ENCODE results near the gene ZNF436.

ZNF436 gene

GRCh38 chr1:23389837-23390321 lies 20.2 kb upstream of the ZNF436 start:
- H3K4me3 ChIP-seq (ENCODE audit: low read depth in 1 of 2, low read length in 2 of 2) = no peak overlapping the region
- H3K4me1 ChIP-seq (ENCODE audit: insufficient read depth, low read length) = no peaks in the 10 kb centered on the region
- H4K20me1 ChIP-seq (ENCODE audit: insufficient read depth, low read length) = no peaks in the 10 kb centered on the region
- H3K27me3 ChIP-seq (ENCODE audit: insufficient read depth, low read length, poor library complexity) = peaks cover 3% of the 10 kb centered on the region
- no peak overlapping the region for H3K27ac ChIP-seq (ENCODE audit: low read length)
- no peaks in the 10 kb centered on the region for H3K9me3 ChIP-seq (ENCODE audit: insufficient read depth, low read length, severe bottlenecking)
- no peaks in the 10 kb centered on the region for H3K36me3 ChIP-seq (ENCODE audit: insufficient read depth, low read length)
- TF ChIP-seq CTCF (IDR thresholded peaks at IDR 0.05; ENCODE audit: borderline replicate concordance, extremely low read depth, low read length, poor library complexity, severe bottlenecking) (no peak), EZH2 (IDR thresholded peaks at IDR 0.05; ENCODE audit: borderline replicate concordance, low read depth, low read length, severe bottlenecking) (no peak)
- no peak overlapping the region for H2AFZ ChIP-seq (ENCODE audit: low read depth, low read length)
- no peaks in the 10 kb centered on the region for H3K79me2 ChIP-seq (ENCODE audit: insufficient read depth, low read length)
- ATAC-seq (ENCODE audit: insufficient read depth, low read depth) = no peak
- no peak overlapping the region for H3K9ac ChIP-seq (ENCODE audit: low read depth, low read length)
- no peak for DNase-seq
- no peak overlapping the region for H3K4me2 ChIP-seq (ENCODE audit: insufficient read depth, low read length)

GRCh38 chr1:23387494-23387893 lies 17.9 kb upstream of the ZNF436 start:
- H3K79me2 ChIP-seq (ENCODE audit: insufficient read depth, low read length) = no peaks in the 10 kb centered on the region
- H3K4me2 ChIP-seq (ENCODE audit: insufficient read depth, low read length) = no peak overlapping the region
- H3K27ac ChIP-seq (ENCODE audit: low read length) = no peak overlapping the region
- DNase-seq (no peak), ATAC-seq (ENCODE audit: insufficient read depth, low read depth) (no peak)
- H3K9ac ChIP-seq (ENCODE audit: low read depth, low read length) = no peak overlapping the region
- H3K4me1 ChIP-seq (ENCODE audit: insufficient read depth, low read length) = 0 out of 2 replicates have a peak, but pooled peaks cover 4% of the 10 kb centered on the region
- no peak for TF ChIP-seq EZH2 (IDR thresholded peaks at IDR 0.05; ENCODE audit: borderline replicate concordance, low read depth, low read length, severe bottlenecking)
- TF ChIP-seq CTCF (IDR thresholded peaks at IDR 0.05; ENCODE audit: borderline replicate concordance, extremely low read depth, low read length, poor library complexity, severe bottlenecking) = no peak
- no peak overlapping the region for H3K4me3 ChIP-seq (ENCODE audit: low read depth in 1 of 2, low read length in 2 of 2)
- peaks cover 3% of the 10 kb centered on the region for H3K27me3 ChIP-seq (ENCODE audit: insufficient read depth, low read length, poor library complexity)
- no peaks in the 10 kb centered on the region for H4K20me1 ChIP-seq (ENCODE audit: insufficient read depth, low read length)
- no peaks in the 10 kb centered on the region for H3K9me3 ChIP-seq (ENCODE audit: insufficient read depth, low read length, severe bottlenecking)
- H3K36me3 ChIP-seq (ENCODE audit: insufficient read depth, low read length) = no peaks in the 10 kb centered on the region
- H2AFZ ChIP-seq (ENCODE audit: low read depth, low read length) = no peak overlapping the region

GRCh38 chr1:23385119-23385621 lies 15.5 kb upstream of the ZNF436 start:
- 0 out of 2 replicates have a peak, but pooled peaks cover 4% of the 10 kb centered on the region for H3K4me1 ChIP-seq (ENCODE audit: insufficient read depth, low read length)
- H3K9me3 ChIP-seq (ENCODE audit: insufficient read depth, low read length, severe bottlenecking) = no peaks in the 10 kb centered on the region
- H3K27ac ChIP-seq (ENCODE audit: low read length) = no peak overlapping the region
- H3K4me3 ChIP-seq (ENCODE audit: low read depth in 1 of 2, low read length in 2 of 2) = no peak overlapping the region
- H3K4me2 ChIP-seq (ENCODE audit: insufficient read depth, low read length) = no peak overlapping the region
- H2AFZ ChIP-seq (ENCODE audit: low read depth, low read length) = no peak overlapping the region
- peaks cover 7% of the 10 kb centered on the region for H3K27me3 ChIP-seq (ENCODE audit: insufficient read depth, low read length, poor library complexity)
- H3K9ac ChIP-seq (ENCODE audit: low read depth, low read length) = no peak overlapping the region
- ATAC-seq (ENCODE audit: insufficient read depth, low read depth) (no peak), DNase-seq (no peak)
- no peaks in the 10 kb centered on the region for H3K79me2 ChIP-seq (ENCODE audit: insufficient read depth, low read length)
- TF ChIP-seq CTCF (IDR thresholded peaks at IDR 0.05; ENCODE audit: borderline replicate concordance, extremely low read depth, low read length, poor library complexity, severe bottlenecking) = no peak
- no peak for TF ChIP-seq EZH2 (IDR thresholded peaks at IDR 0.05; ENCODE audit: borderline replicate concordance, low read depth, low read length, severe bottlenecking)
- no peaks in the 10 kb centered on the region for H3K36me3 ChIP-seq (ENCODE audit: insufficient read depth, low read length)
- no peaks in the 10 kb centered on the region for H4K20me1 ChIP-seq (ENCODE audit: insufficient read depth, low read length)
